Measurements from ENCODE around the gene NEGR1.
A peak's percentile ranks its signal among the peaks of the same experiment; 100 is the strongest.

The NEGR1 gene

GRCh38 chr1:71623888-71624287 is 658.5 kb downstream of the NEGR1 start:
- no peak for DNase-seq

DNA sequence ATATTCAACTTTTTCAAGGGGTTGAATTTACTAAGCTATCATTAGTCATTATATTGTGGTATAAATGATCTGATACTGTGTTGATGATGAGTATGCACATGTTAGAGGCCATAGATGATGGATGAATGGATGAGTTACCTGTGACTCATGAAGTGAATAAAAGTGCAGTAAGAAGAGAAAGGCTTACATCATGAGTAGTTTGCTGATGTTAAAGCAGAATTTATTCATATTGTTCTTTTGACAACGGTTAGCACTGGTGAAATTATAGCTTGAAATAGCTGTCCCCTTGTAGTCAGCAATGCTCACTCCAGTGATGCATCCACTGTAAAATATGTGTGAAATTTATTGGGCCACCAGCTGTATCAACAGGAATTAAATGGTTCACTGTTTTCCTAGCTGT is 660.6 kb downstream of the NEGR1 start:
- peak; percentile 55 for DNase-seq

- no peak for DNase-seq
Measured at GRCh38 chr1:71618766-71619530, 663.4 kb downstream of the NEGR1 start.

DNA sequence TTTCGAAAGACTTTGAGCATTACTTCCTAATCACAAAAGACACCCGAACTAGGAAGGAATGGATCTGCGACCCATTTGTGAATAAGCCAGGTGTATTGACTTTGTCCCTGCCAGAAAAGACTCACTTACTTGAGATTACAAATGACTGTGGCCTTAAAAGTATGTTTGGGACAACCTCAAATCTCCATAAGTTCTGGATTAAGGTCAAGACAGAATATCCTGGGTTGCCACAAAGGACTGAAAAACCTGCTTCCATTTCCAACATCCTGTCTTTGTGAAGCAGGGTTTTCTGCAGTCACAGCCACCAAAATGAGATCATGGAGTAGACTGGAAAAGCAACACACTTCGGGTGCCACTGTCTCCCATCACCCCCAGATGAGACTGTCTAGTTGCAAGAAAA is 664.1 kb downstream of the NEGR1 start:
- DNase-seq: no peak

DNA sequence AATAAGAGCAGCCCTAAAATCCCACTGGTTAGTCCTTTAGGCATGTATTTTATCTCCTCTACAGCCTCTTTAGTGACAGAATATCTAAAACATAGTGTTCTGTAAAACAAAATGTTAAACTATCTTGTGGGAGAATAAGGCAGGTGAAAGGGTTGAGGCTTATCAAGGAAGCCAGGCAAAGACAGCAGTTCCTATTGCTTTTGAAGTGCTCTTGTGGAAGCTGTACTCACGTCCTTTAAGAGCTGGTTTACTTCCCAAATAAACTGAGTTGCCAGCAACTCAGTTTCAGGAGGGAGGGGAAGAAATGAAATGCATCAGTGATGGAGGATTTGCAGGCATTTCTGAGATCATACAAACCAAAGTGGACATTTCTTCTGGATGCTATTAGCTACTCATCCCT is 671.9 kb downstream of the NEGR1 start:
- DNase-seq: no peak

DNA sequence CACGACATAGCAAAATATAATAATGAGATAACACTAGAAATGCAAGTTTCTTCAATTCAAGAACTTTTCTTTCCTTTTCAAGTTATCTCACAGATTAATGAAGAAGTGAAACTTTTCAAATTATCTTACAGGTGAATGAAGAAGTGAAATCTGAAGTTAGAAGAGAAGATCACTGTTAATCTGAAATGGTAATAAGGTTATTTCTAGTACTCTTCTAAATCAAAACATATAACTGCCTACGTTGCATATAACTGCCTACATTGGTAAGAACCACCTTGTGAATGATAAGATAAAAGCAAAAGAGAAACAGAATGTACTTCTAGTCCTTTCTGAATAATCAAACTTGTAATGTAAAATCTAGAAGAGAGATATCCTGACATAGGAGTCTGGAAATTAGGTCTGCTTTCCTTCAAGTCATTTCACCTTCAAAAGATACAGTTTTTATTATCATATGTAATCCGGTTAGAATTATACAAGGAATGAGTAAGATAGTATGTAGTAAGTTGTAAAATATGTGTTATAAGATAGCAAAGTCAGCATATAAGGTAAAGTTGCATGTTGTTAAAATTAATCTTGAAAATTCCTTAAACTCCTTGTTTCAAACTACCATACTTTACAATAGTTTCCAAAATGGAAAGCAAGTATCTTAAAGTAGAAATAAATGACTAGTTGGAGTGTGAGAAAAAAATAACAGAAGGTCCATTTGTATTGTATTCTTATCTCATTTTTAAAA is 679.1 kb downstream of the NEGR1 start:
- no peak for DNase-seq

DNA sequence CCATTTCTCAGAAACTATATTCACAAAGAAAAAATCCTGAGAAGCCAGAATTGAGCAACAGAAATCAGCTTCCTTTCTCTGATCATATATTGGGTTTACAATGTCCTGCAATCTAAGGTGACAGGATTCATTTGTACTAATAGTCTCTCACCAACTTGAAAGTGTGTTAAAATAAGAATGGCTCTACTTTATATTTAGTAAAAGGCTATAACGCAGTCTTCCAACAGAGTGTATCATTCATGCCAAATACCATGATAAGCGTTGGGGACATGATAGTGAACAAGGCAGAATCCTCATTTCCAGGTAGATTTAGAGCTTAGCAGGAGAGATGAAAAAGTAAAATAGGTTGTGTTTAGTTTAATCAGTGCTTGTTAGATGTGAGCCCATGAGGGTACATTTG is 682.3 kb downstream of the NEGR1 start:
- DNase-seq: no peak

DNA sequence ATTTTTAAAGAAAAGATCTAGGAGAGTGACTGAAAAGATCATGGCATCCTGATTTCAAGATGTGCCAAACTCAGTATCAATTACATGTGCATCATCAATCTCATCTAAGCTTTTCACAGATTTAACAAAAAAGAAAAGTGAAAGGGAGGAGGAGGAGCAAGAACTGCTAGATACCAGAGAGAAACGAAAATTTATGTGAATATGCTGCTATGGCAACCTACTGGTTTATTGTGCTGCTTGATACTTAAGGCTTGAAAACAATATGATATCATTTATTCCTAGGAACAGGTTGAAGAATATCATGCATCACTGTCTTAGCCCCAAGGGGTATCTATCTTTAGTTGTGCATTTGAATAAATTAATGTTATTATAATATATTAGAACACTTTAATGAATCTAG is 683.0 kb downstream of the NEGR1 start:
- DNase-seq: no peak

DNA sequence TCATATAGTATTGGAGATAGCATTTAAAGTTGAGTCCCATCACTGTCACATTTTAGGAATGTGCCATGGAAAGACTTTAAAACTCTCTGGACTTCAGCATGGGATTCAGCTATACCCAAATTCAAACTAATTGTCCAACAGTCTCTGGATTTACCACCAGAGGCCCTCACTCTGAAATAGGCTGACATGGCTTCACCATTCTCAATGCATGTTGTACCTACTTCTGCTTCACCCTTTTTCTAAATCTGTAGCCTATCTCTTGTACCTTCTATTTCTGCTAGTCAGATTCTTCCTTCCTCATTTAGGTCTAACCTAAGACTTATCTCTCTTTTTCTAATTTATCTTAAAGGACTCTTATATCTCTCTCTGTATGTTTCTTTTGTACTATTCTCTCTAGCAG is 688.8 kb downstream of the NEGR1 start:
- peak; percentile 30 for DNase-seq

DNA sequence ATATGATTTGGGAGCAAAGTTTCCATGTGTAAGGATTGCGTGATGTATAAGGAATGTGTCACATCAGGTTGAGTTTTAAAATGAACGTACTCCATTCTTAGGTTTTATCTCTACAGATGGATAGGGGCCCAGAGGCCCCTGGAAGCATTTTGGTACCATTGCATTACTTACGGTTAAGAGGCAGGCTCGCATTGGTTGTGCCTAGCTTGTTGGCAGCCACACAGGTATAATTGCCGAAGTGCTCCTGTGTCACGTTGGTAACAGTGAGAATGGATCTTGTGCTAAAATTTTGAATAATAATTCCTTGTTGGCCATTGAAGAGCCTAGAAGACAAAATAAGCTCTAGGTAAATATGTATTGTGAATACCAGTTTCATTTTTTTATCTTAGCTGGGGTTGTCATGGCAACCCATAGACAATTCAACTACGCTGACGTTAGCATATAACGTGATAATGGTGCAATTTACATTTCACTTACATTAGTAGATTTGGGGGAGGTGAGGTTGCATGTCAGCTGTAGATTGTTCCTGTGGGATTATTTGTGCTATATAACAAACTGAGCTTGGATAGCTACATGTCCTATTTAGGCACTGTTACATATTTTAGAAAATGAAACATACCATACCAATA is 689.6 kb downstream of the NEGR1 start:
- DNase-seq: no peak

- DNase-seq: no peak
Measured at GRCh38 chr1:71589005-71589404, 693.3 kb downstream of the NEGR1 start.

GRCh38 chr1:71587961-71588360 is 694.4 kb downstream of the NEGR1 start:
- DNase-seq: peak; percentile 64

GRCh38 chr1:71586030-71586429 is 696.3 kb downstream of the NEGR1 start:
- no peak for DNase-seq

- DNase-seq: no peak
Measured at GRCh38 chr1:71583756-71584155, 698.6 kb downstream of the NEGR1 start.

DNA sequence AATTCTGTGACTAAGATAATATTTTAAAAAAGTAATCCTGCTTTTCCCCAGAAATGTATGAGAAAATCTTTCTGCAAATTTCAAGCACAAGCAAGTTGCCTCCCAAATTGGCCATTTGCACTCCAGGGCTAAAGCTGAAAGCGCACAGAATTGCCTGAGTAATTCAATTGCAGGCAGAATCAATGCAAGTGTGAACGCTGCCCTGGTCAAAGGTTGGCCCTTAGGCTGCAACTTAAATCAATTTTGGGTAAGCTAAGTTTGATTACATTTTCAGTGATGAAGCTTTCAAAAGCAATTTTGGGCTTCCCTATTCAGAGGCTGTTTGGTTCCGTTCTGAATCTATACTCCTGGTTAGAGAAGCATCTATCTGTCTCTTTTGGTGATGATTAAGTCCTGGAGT is 699.7 kb downstream of the NEGR1 start:
- no peak for DNase-seq

DNA sequence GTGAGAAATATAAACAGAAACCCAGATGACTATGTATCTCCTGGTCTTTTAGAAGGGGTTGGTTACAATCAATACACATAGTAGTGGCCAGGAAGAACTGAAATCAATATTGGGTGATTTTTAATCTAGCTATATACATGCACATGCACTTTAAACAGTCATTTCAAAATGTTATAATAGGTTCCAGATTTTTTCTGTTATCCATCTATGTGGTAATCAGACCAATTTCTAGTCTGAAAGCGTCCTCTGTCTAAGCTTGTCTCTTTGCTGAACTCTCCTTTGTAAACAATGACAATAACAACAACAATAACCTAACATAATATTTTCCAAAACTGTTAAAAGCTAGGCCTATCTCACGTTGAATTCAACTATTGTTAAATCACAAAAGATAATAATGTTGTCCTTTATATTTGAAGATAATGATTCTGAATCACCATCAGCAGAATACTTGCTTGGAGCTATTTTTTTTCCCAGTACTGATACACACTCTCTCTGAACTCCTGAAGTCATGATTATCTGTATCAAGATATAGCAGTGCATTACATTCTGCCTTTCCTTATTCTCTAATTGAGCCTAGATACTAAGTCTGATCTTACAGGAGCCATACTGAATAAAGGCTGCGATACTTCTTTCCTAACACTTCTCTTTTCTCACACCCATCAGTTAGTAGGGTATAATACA is 704.7 kb downstream of the NEGR1 start:
- no peak for DNase-seq

GRCh38 chr1:71572038-71572437 is 710.3 kb downstream of the NEGR1 start:
- DNase-seq: no peak

- DNase-seq: no peak
Measured at GRCh38 chr1:71566413-71566812, 715.9 kb downstream of the NEGR1 start.

DNA sequence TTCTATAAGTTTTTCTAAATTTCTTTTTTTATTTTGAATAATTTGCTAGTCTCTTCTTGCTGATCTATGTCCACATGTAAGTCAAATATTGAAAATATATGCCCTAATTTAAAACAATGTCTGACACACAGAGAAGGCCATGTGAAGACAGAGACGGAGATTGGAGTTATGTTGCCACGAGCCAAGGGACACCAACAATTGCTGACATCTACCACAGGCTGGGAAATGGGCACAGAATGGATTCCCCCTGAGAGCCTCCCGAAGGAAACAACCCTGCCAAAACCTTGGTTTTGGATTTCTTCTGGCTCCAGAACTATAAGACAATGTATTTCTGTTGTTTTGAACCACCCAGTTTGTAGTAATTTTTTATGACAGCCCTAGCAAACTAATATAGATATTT is 716.5 kb downstream of the NEGR1 start:
- no peak for DNase-seq

DNA sequence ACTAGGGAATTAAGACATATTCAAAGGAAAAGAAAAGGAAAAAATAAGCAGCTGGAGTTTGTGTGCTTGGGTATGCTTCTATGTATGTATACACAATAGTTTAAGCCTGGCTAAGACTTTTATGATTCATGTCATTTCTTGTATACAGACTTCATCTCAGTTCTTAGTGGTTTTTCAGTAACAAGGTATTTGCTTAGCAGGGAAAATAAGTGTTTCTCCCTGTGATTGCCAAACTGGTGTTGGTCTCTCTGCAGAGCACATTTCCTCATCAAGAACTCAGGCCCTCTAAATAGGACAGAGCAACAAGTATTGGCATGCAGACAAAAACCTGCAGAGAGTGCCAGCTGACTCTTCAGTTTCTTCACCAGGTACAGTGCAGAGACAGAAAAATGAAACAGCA is 717.1 kb downstream of the NEGR1 start:
- DNase-seq: no peak

GRCh38 chr1:71562298-71562697 is 720.0 kb downstream of the NEGR1 start:
- DNase-seq: no peak

GRCh38 chr1:71561729-71562128 is 720.6 kb downstream of the NEGR1 start:
- peak; percentile 78 for DNase-seq

GRCh38 chr1:71561206-71561605 is 721.1 kb downstream of the NEGR1 start:
- no peak for DNase-seq

All from fibroblast of skin of scalp (primary cell).